ENCODE measurements around the gene TMEM178B. TPM values are rescaled to one million over a fixed set of nuclear protein-coding genes. Genes with fewer than 3 reads are reported as not detected.

Gene TMEM178B
- total and polyA plus RNA-seq, 2 of the 13 experiments (the other 11 are each of a cell fraction or from before 2014, with no cell fraction given): 0.01 to 0.02 TPM

GRCh38 chr7:141166926-141167325, 93.1 kb downstream of the TMEM178B start:
- Histone ChIP-seq H3K27me3 (ENCODE audit: control insufficient read depth in 1 of 2, insufficient read depth in 2 of 2, low read length in 2 of 2) (peaks cover 0 to 11% of the 10 kb centered on the region in 2 experiments; a peak in 1 of 5 replicates), H3K9ac (ENCODE audit: insufficient read depth, low read depth, low read length) (no peak overlapping the region), H3K27ac (ENCODE audit: extremely low read length, insufficient read depth, low read length) (no peak overlapping the region), H3K9me3 (ENCODE audit: low read length) (no peaks in the 10 kb centered on the region), H3K4me2 (ENCODE audit: low read depth, low read length) (no peak overlapping the region), H3K4me1 (ENCODE audit: insufficient read depth, low read length) (no peaks in the 10 kb centered on the region), H4K20me1 (ENCODE audit: insufficient read depth, low read length) (no peaks in the 10 kb centered on the region), H3K4me3 (replicated peaks in 1 of 3; ENCODE audit: insufficient read depth in 1 of 3, low read depth in 2 of 3, low read length in 3 of 3) (no peak overlapping the region), H3K79me2 (ENCODE audit: insufficient read depth, low read length) (no peaks in the 10 kb centered on the region), H2AFZ (ENCODE audit: low read length) (no peak overlapping the region), H3K36me3 (replicated peaks in 1 of 2; ENCODE audit: control insufficient read depth in 1 of 2, insufficient read depth in 2 of 2, low read length in 2 of 2) (no peaks in the 10 kb centered on the region)
- ChIA-PET POLR2A (no interaction called here), CTCF (ENCODE audit: low intra/inter-chr PET ratio, low total read pairs) (no interaction called here)
- ATAC-seq (no peak), DNase-seq (ENCODE audit: low spot score) (no peak), FAIRE-seq (no peak)
- WGBS (ENCODE audit: low lambda C conversion rate): 30% methylated on average over 6 of the region's 6 CpGs
- intact Hi-C loops (cut with micrococcal nuclease; ENCODE audit: unreplicated experiment) (no loop called here), in situ Hi-C loops (cut with HindIII; ENCODE audit: extremely low pct_ligation_motif_present, low pct_unique_long_range_greater_than_20kb) (no loop called here)
- no TSS peak for BruUV-seq (replicated peaks)
- TF ChIP-seq HNF1A (IDR thresholded peaks at IDR 0.05; ENCODE audit: low read depth): no peak
- no peak for TF ChIP-seq HNF1A (CRISPR knock-in tag; IDR thresholded peaks at IDR 0.05; ENCODE audit: borderline replicate concordance)
- TF ChIP-seq PCBP1 (IDR thresholded peaks at IDR 0.05; ENCODE audit: borderline replicate concordance, low read depth, low read length): no peak
- TF ChIP-seq ZNF33B (CRISPR knock-in tag; IDR thresholded peaks at IDR 0.05): no peak
- TF ChIP-seq ATRX (CRISPR knock-in tag; IDR thresholded peaks at IDR 0.05; ENCODE audit: borderline replicate concordance): no peak
- TF ChIP-seq ZNF564 (CRISPR knock-in tag; IDR thresholded peaks at IDR 0.05): no peak
- no peak for TF ChIP-seq FIP1L1 (IDR thresholded peaks at IDR 0.05; ENCODE audit: borderline replicate concordance, insufficient read depth, low read depth, low read length)
- no peak for TF ChIP-seq HOXA9 (CRISPR knock-in tag; IDR thresholded peaks at IDR 0.05; ENCODE audit: borderline replicate concordance)
- TF ChIP-seq ZNF660 (CRISPR knock-in tag; IDR thresholded peaks at IDR 0.05; ENCODE audit: borderline replicate concordance, low read depth): no peak
- TF ChIP-seq ZXDC (CRISPR knock-in tag; IDR thresholded peaks at IDR 0.05): no peak
- TF ChIP-seq CREB3 (CRISPR knock-in tag; IDR thresholded peaks at IDR 0.05): no peak

All from HepG2 (cell line).